Pancreas (tissue), 10 donors: ENCODE measurements around the gene ZNF33A. TPM values are rescaled to one million over a fixed set of nuclear protein-coding genes. Genes with fewer than 3 reads are reported as not detected.

ENCODE experiments used
- ATAC-seq, 4 donors: fragments of 200-7000 bp; cut with Tn5 transposase; one replicate each; pipeline versions ENCODE4 v1.8.0 to v1.9.1; 2020; ENCODE audit warnings: mild to moderate bottlenecking in 4 of 4, moderate library complexity in 4 of 4
- DNase-seq, 6 donors: peaks; one replicate each; pipeline ENCODE4 v3.0.0-alpha.2; 2020
- FAIRE-seq: peaks from 2 replicates; lab custom pipeline; 2012; peaks lifted over from hg19 to GRCh38; lab: Jason Lieb, UNC
- H3K27ac ChIP-seq, 4 donors: fragments of 200-600 bp; sonication (generic); 1 replicate in 3 of 4; 2 replicates in 1 of 4; pipeline versions ENCODE4 v1.5.0 to v1.8.0; 2020
- H3K27me3 ChIP-seq, 4 donors: fragments of 200-600 bp; one replicate each; pipeline ENCODE4 v1.8.0; 2021
- H3K36me3 ChIP-seq, 3 donors: fragments of 200-600 bp; sonication (generic) in 1 of 3; one replicate each; pipeline versions ENCODE4 v1.5.0 to v1.8.0; 2020 to 2021
- H3K4me1 ChIP-seq, 3 donors: fragments of 200-600 bp; one replicate each; pipeline ENCODE4 v1.8.0; 2021
- H3K4me3 ChIP-seq, 4 donors: fragments of 200-600 bp; sonication (generic) in 2 of 4; one replicate each; pipeline versions ENCODE4 v1.5.0 to v1.8.0; 2020 to 2021
- H3K9me3 ChIP-seq, 4 donors: fragments of 200-600 bp; one replicate each; pipeline ENCODE4 v1.8.0; 2021
- CTCF ChIP-seq, 4 donors: fragments of 200-600 bp; sonication (generic) in 3 of 4; IDR thresholded peaks; one replicate each; pipeline versions ENCODE4 v1.5.0 to v1.8.0; 2021; ENCODE audit warnings: antibody characterized with exemption in 4 of 4
- WGBS, 2 donors: extraction: QIAGEN DNeasy Blood & Tissue Kit; methylation state at CpG; one replicate each; pipeline ENCODE4 v1.1.7; 2013; 5-methylcytosine and 5-hydroxymethylcytosine counted together
- intact Hi-C, 3 donors: fragments of 100-400 bp; cut with DNase I; formaldehyde crosslinking; loops; one replicate each; pipeline versions ENCODE4 v1.11.1 to v1.14.2; 2022
- polyA plus RNA-seq, 2 donors: library from polyadenylated mRNA; stranded (reverse); fragments of 200-250 nt; gene quantifications; one replicate each; pipeline ENCODE4 v1.2.3, GENCODE V29; 2013
- total RNA-seq, 6 donors: library from RNA; stranded (reverse); fragmentation: NEBNext Ultra II Directional in 4 of 6; extraction: Animal tissue kit (Norgen Biotek cat#: 25700) in 4 of 6; gene quantifications; one replicate each; pipeline versions ENCODE4 v1.2.1 to v1.2.4, GENCODE V29; 2021 to 2023
- donor health status: healthy with polysubstance abuse.
- donor health status: DM: no; HTN: no; CAD: no; lungs with moderate emphysema.
- donor health status: DM: no; HTN: no; CAD: no.
- donor health status: control.
- donor health status: control.
- donor health status: Bipolar disorder and iron deficiency.
- donor health status: DM: yes; HTN: yes; CAD: no.
- donor health status: DM: no; HTN: no; CAD: no.
- donor health status: DM: no; HTN: no; CAD: no.
- donor health status: DM: yes; HTN: yes; CAD: no.

Gene ZNF33A
- total RNA-seq: 10 to 100 TPM; 16.6 to 32.1 (median 20.3) TPM
- 10 to 100 TPM in 1 of 2 donors, 1 to 10 TPM in 1; 9.7 to 15.7 TPM for polyA plus RNA-seq

GRCh38 chr10:38010119-38010903 lies at the start of gene ZNF33A:
Gene ZNF33A (plus strand): TSS chr10:38010675. CDS start chr10:38012342, 1,667 bp downstream.
- no peak for TF ChIP-seq CTCF (IDR thresholded peaks at IDR 0.05)
- Histone ChIP-seq H3K36me3 (peaks cover 0 to 6% (median 0%) of the 10 kb centered on the region in 3 donors), H3K9me3 (no peaks in the 10 kb centered on the region), H3K27me3 (no peaks in the 10 kb centered on the region), H3K27ac (peak within 1 kb of the TSS; percentile 96 to 99 (median 98)), H3K4me3 (peak within 1 kb of the TSS; percentile 60 to 83 (median 68)), H3K4me1 (peaks cover 4 to 12% (median 9%) of the 10 kb centered on the region in 3 donors)
- WGBS, 2 donors: 1% methylated on average over 46 of the region's 46 CpGs
- DNase-seq (peak; percentile 92 to 97 (median 92)), FAIRE-seq (no peak), ATAC-seq (peak; percentile 95 to 98 (median 98))
- intact Hi-C loops: no loop called here

DNA sequence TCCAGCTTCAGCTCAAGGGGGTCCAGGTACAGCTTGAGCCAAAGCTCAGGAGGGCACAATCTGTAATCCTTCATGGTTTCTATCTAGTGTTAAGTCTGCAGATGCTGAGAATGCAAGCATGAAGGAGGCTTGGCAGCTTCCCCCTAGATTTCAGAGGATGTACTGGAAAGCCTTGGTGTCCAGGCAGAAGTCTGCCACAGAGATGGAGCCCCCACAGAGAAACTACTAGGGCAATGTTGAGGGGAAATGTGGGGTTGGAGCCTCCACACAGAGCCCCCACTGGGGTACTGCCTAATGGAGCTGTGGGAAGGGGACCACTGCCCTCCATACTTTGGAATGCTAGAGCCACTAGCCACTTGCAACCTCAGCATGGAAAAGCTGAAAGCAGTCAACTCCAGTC lies 45.5 kb upstream of the ZNF33A start:
- no peak for TF ChIP-seq CTCF (IDR thresholded peaks at IDR 0.05)
- H3K27ac ChIP-seq: no peak overlapping the region
- DNase-seq (no peak), ATAC-seq (no peak), FAIRE-seq (no peak)
- H3K27me3 ChIP-seq: no peaks in the 10 kb centered on the region
- H3K36me3 ChIP-seq: peaks cover 0 to 23% (median 8%) of the 10 kb centered on the region in 3 donors
- H3K9me3 ChIP-seq: no peaks in the 10 kb centered on the region
- no peaks in the 10 kb centered on the region for H3K4me1 ChIP-seq
- intact Hi-C loops: no loop called here
- H3K4me3 ChIP-seq: no peak overlapping the region

DNA sequence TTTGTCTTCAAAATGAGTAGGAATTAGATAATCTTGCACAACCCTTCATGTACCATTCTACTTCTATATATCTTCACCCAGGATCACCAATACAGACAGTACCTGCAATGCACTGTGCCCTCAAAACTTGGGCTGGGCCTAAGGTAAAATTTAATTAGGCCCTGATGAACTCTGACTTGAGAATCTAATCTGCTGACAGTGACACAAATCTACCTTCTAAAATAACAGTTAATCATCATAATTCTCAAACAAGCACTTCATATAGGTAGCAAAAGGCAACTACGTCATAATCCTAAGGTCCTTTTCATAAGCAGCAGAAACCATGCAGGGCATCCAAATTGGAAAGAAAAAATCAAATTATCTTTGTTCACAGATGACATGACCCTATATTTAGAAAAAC lies 38.1 kb upstream of the ZNF33A start:
- Histone ChIP-seq H3K27me3 (no peaks in the 10 kb centered on the region), H3K9me3 (no peaks in the 10 kb centered on the region), H3K4me1 (peaks cover 0 to 5% (median 4%) of the 10 kb centered on the region in 3 donors), H3K36me3 (peaks cover 0 to 19% (median 8%) of the 10 kb centered on the region in 3 donors), H3K4me3 (no peak overlapping the region), H3K27ac (no peak overlapping the region)
- intact Hi-C loops: no loop called here
- DNase-seq (no peak), ATAC-seq (no peak), FAIRE-seq (no peak)
- TF ChIP-seq CTCF (IDR thresholded peaks at IDR 0.05): no peak
- WGBS, 2 donors: 93 to 100% methylated on average over 1 of the region's 1 CpG

DNA sequence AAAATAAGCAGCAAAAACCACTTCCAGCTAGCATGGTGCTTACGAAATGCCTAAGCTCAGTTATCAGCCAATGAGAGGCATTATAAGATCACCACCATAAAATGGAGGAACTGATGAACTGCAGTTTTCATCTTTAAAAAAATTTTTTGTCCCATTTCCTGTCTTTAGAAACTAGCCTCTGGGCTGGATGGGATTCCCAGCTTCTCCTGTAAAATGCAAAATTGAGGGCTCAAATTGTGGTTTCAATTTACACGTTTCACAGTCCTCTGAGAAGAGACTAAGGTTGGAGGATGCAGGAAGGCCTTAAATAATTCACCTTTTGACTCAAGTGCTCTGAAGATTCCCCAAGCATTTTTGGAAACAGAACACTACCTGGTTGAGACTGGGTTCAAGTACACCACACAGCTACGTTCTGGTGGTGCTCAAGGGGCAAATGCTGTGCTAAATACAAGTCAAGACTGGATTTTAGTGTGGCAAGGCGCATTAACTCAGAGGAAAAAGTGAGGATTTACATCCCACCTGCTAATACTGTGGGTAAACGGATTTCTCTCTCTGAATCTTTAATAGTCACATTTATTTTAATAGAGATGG lies 35.0 kb upstream of the ZNF33A start:
- Histone ChIP-seq H3K27me3 (no peaks in the 10 kb centered on the region), H3K27ac (peak overlapping the region; percentile 94 to 99 (median 98)), H3K4me1 (peaks cover 0 to 5% (median 4%) of the 10 kb centered on the region in 3 donors), H3K4me3 (peak overlapping the region; percentile 42 to 89 (median 77)), H3K36me3 (no peaks in the 10 kb centered on the region), H3K9me3 (no peaks in the 10 kb centered on the region)
- WGBS, 2 donors: 17 to 25% methylated on average over 5 of the region's 5 CpGs
- ATAC-seq (peak in 1 of 4 donors; percentile 2), FAIRE-seq (no peak), DNase-seq (no peak)
- TF ChIP-seq CTCF (IDR thresholded peaks at IDR 0.05): no peak
- intact Hi-C loops: no loop called here
